PFSK-1 (cell line): Measurements from ENCODE around the gene COL25A1.

ENCODE experiments used
- FOXP2 ChIP-seq: optimal IDR thresholded peaks from 2 replicates; pipeline ENCODE3; 2011; ENCODE audit warnings: borderline replicate concordance, control low read depth, inconsistent platforms; ENCODE audit not compliant: insufficient read depth; ENCODE audit errors: extremely low read length, extremely low read depth
- POLR2AphosphoS5 ChIP-seq: IDR thresholded peaks from 2 replicates; pipeline ENCODE4 v1.6.1; 2012; ENCODE audit warnings: low read depth, mild to moderate bottlenecking, control low read depth, low read length, moderate library complexity
- SIN3A ChIP-seq: IDR thresholded peaks from 2 replicates; pipeline ENCODE4 v1.6.1; 2012; ENCODE audit warnings: mild to moderate bottlenecking, low read length, moderate library complexity, borderline replicate concordance; ENCODE audit not compliant: insufficient read depth
- TAF1 ChIP-seq: IDR thresholded peaks from 2 replicates; pipeline ENCODE4 v1.6.1; 2012; ENCODE audit warnings: low read length, control low read depth, borderline replicate concordance; ENCODE audit not compliant: insufficient read depth

GRCh38 chr4:108978066-108978465 lies 324.4 kb downstream of the COL25A1 start:
- TF ChIP-seq FOXP2 (no peak), POLR2AphosphoS5 (no peak), SIN3A (no peak), TAF1 (no peak)
